ENCODE results near the gene SPG7. TPM values are rescaled to one million over a fixed set of nuclear protein-coding genes. Genes with fewer than 3 reads are reported as not detected.

The SPG7 gene
- total RNA-seq, 1 donor from 2014 or later, result 115 TPM

DNA sequence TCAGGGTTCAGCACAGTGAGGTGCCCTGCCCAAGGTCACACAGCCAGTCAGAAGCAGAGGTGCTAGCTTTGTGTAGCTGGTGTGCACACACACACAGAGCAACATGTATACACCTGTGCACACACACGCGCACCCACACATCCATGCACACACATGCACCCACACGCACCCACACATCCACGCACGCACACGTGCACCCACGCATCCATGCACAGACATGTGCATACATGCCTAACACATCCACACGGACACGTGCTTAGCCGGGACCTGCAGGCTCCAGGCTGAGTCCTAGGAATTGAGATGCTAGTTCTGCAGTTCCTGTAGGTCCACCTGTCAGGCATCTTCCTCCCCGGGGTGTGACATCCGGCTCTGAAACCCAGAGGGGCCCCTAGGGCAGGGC lies 92.2 kb downstream of the SPG7 start:
- peaks cover 8% of the 10 kb centered on the region for H3K4me1 Mint-ChIP-seq (ENCODE audit: low read depth)
- no peak overlapping the region for H3K27ac Mint-ChIP-seq
- no peaks in the 10 kb centered on the region for H3K36me3 Mint-ChIP-seq (ENCODE audit: low read depth)
- intact Hi-C loops (cut with micrococcal nuclease), result no loop called here
- H3K9me3 Mint-ChIP-seq, result no peaks in the 10 kb centered on the region
- no peak overlapping the region for H3K4me3 Mint-ChIP-seq (ENCODE audit: low read depth)
- no peak for DNase-seq (ENCODE audit: low spot score)
- no peaks in the 10 kb centered on the region for H3K27me3 Mint-ChIP-seq (ENCODE audit: low read depth)

DNA sequence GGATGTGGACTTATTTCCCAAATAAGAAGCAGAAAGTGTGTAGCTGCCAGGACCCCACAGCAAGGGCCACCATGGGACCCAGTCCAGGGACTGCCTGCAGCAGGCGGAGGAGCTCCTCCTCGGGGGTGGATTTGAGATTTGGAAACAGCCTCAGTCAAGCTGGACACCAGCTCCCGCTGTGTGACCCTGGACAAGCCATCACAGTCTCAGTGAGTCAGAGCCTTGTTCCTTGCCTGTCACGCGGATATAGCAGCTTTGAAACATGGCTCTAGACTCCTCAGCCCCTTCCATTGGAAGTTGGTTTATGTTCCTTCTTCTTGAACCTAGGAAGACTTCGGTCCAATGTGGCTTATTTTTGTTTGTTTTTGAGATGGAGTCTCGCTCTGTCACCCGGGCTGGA lies 92.8 kb downstream of the SPG7 start:
- no peaks in the 10 kb centered on the region for H3K36me3 Mint-ChIP-seq (ENCODE audit: low read depth)
- H3K27ac Mint-ChIP-seq, result no peak overlapping the region
- no peaks in the 10 kb centered on the region for H3K9me3 Mint-ChIP-seq
- H3K27me3 Mint-ChIP-seq (ENCODE audit: low read depth), result no peaks in the 10 kb centered on the region
- no peak overlapping the region for H3K4me3 Mint-ChIP-seq (ENCODE audit: low read depth)
- H3K4me1 Mint-ChIP-seq (ENCODE audit: low read depth), result peaks cover 8% of the 10 kb centered on the region
- DNase-seq (ENCODE audit: low spot score), result no peak
- intact Hi-C loops (cut with micrococcal nuclease), result no loop called here

DNA sequence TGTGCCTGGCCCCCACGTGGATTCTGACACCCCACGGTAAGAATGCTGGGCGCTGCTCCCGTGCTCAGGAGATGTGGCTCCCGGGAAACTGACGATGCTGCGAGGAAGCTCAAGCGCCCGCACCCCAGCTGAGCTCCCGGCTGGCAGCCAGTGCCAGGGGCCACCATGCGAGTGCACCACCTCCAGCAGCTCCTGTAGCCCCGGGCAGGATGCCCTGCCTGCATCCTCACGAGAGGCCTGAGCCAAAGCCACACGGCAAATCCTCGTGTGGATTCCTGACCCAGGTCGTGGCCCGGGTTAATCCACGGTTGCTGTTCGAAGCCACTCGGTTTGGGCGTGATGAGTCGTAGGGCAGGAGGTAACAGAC lies 93.7 kb downstream of the SPG7 start:
- intact Hi-C loops (cut with micrococcal nuclease), result loop anchor here (1.0 kb wide), 1 partner anchor 39 kb away; no protein-coding TSS in a partner anchor
- Mint-ChIP-seq H3K27ac (no peak overlapping the region), H3K4me1 (ENCODE audit: low read depth) (peaks cover 8% of the 10 kb centered on the region), H3K4me3 (ENCODE audit: low read depth) (no peak overlapping the region), H3K27me3 (ENCODE audit: low read depth) (no peaks in the 10 kb centered on the region), H3K36me3 (ENCODE audit: low read depth) (no peaks in the 10 kb centered on the region), H3K9me3 (no peaks in the 10 kb centered on the region)
- no peak for DNase-seq (ENCODE audit: low spot score)

DNA sequence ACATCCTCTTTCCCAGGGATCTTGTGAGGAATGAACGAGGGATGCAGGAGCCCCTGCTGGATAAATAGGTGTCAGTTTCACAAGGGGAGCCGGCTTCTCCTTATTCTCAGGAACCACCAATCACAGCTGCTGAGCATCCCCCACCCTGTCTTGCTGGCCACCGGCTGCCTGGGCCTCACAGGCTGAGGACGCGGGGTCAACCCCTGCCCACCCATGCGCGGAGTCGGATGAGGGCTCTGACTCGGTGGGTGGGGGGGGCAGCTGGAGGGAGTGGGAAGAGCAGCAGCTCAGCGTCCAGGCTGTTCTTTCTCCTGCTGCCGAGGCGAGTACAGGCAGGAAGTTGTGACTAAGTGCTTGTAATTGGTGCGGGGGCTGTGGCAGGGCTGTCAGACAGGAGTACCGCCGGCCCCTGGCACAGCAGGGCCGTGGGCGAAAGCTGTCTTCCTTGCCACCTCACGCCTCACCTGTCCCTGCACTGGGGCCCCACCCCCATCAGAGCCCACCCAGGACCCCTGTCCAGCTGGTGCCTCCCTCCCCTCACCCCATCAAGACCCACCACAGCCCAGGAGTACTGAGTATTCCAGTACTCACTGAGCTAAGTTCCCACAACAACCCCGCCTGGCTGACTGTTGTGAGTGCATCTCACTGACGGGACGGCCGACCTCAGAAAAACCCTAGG lies 94.2 kb downstream of the SPG7 start:
- intact Hi-C loops (cut with micrococcal nuclease), result loop anchor here (1.0 kb wide), 1 partner anchor 39 kb away; no protein-coding TSS in a partner anchor
- no peaks in the 10 kb centered on the region for H3K36me3 Mint-ChIP-seq (ENCODE audit: low read depth)
- no peaks in the 10 kb centered on the region for H3K9me3 Mint-ChIP-seq
- no peaks in the 10 kb centered on the region for H3K27me3 Mint-ChIP-seq (ENCODE audit: low read depth)
- H3K27ac Mint-ChIP-seq, result no peak overlapping the region
- DNase-seq (ENCODE audit: low spot score), result no peak
- peaks cover 8% of the 10 kb centered on the region for H3K4me1 Mint-ChIP-seq (ENCODE audit: low read depth)
- H3K4me3 Mint-ChIP-seq (ENCODE audit: low read depth), result no peak overlapping the region

DNA sequence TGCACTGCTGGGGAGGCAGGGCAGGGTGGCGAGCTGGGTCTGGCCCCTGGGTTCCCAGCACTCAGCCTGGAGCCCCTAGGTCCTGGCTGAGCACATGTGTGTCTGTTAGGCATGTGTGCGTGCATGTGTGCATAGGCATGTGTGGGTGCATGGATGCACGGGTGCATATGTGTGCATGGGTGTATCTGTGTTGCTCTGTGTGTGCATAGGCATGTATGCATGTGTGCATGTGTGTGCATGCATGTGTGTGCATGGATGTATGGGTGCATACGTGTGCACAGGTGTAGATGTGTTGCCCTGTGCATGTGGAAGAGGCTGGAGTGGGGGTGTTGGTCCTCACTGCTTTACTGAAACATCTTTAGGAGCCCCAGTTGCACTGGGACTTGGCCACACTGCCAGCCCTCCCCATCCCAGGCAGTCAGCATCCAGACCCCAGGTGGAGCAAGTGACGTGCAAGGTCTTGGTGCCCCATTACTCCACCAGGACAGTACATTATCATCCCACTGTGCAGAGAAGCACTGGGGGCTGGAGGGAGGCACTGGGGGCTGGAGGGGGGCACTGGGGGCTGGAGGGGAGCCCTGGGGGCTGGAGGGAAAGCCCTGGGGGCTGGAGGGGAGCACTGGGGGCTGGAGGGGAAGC lies 94.9 kb downstream of the SPG7 start:
- Mint-ChIP-seq H3K27ac (no peak overlapping the region), H3K27me3 (ENCODE audit: low read depth) (no peaks in the 10 kb centered on the region), H3K4me1 (ENCODE audit: low read depth) (peaks cover 8% of the 10 kb centered on the region), H3K36me3 (ENCODE audit: low read depth) (no peaks in the 10 kb centered on the region), H3K4me3 (ENCODE audit: low read depth) (no peak overlapping the region), H3K9me3 (no peaks in the 10 kb centered on the region)
- intact Hi-C loops (cut with micrococcal nuclease), result loop anchor here (1.0 kb wide), 1 partner anchor 38 kb away; no protein-coding TSS in a partner anchor
- DNase-seq (ENCODE audit: low spot score), result no peak

DNA sequence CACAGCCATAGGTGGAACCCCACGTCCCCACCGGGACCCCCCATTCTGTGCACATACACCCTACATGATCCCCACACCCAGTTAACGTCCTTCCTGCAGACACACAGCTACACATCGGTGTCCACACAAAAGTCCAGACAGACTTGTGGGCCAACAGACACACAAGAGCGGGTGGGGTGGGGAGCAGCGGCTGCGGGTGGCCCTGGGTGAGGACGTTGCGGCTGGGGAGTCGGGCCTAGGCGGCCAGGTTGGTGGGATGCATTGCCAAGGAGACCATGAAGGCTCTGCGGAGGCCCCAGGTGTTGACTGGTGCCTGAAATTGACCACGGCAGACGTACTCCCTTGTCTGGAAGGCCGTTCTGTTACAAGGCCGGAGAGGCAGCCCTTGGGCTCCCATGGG lies 96.6 kb downstream of the SPG7 start:
- no peaks in the 10 kb centered on the region for H3K27me3 Mint-ChIP-seq (ENCODE audit: low read depth)
- no peak for DNase-seq (ENCODE audit: low spot score)
- H3K4me3 Mint-ChIP-seq (ENCODE audit: low read depth), result no peak overlapping the region
- intact Hi-C loops (cut with micrococcal nuclease), result no loop called here
- H3K9me3 Mint-ChIP-seq, result no peaks in the 10 kb centered on the region
- no peaks in the 10 kb centered on the region for H3K36me3 Mint-ChIP-seq (ENCODE audit: low read depth)
- H3K27ac Mint-ChIP-seq, result no peak overlapping the region
- H3K4me1 Mint-ChIP-seq (ENCODE audit: low read depth), result peaks cover 8% of the 10 kb centered on the region

DNA sequence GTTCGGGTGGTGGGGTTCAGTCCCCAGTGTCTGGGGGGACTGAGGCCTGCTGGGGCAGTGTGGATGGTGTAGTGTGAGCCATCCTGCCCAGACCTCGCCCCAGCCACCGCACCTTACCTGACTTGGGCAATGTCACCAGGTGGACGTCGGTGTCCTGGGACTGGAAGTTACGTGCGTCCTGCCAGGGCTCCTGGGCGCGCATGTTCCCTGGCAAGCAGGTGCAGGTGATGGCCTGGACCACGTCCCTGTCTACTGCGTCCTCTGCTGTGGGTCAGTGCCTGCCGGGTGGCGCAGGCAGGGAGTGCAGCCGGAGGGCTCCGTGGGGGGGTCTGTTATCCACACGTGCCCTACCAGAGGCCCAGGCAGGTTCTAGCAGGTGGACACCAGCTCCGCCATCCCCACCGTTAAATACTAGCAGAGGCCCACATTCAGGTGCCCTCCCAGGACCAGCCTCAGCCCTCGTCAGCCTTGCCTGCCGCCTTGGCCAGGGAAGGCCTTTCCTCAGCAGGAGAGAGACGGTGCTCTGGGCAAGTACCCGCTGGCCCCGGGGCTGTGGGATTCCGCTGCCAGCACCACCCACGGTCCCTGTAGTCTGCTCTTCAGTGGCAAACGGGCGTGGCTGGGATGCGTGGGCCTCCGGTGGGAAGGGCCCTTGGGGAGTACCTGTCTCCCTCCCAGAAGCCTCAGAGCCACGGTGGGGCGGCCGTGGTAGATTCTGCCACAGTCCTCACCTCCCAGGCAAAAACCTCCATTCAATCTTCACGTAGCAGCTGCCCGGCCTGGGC lies 97.2 kb downstream of the SPG7 start:
- intact Hi-C loops (cut with micrococcal nuclease), result no loop called here
- DNase-seq (ENCODE audit: low spot score), result no peak
- Mint-ChIP-seq H3K27ac (no peak overlapping the region), H3K4me1 (ENCODE audit: low read depth) (peaks cover 8% of the 10 kb centered on the region), H3K4me3 (ENCODE audit: low read depth) (no peak overlapping the region), H3K27me3 (ENCODE audit: low read depth) (no peaks in the 10 kb centered on the region), H3K36me3 (ENCODE audit: low read depth) (no peaks in the 10 kb centered on the region), H3K9me3 (no peaks in the 10 kb centered on the region)

DNA sequence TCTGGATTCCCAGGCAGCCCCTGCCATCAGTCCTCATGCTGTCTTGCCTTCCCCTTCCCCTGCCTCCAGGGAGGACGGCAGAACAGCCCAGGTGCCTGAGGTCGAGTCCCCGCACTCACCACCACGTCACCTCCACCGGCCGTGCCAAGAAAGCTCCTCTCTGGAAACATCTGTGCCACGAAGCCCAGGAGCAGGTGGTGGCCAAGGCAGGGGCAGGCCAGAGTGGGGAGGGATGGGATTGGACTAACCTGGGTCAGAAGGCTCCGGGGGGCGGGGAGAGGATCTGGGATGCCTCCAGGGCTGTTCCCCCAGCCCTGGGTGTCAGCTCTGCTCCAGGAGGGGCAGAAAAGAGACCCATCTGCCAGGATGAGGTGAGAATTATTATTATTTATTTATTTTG lies 97.8 kb downstream of the SPG7 start:
- no peak for DNase-seq (ENCODE audit: low spot score)
- no peak overlapping the region for H3K27ac Mint-ChIP-seq
- no peaks in the 10 kb centered on the region for H3K9me3 Mint-ChIP-seq
- no peak overlapping the region for H3K4me3 Mint-ChIP-seq (ENCODE audit: low read depth)
- no peaks in the 10 kb centered on the region for H3K27me3 Mint-ChIP-seq (ENCODE audit: low read depth)
- no peaks in the 10 kb centered on the region for H3K36me3 Mint-ChIP-seq (ENCODE audit: low read depth)
- peaks cover 8% of the 10 kb centered on the region for H3K4me1 Mint-ChIP-seq (ENCODE audit: low read depth)
- intact Hi-C loops (cut with micrococcal nuclease), result no loop called here

Other genes starting within 250 kb of the SPG7 start
- gene ANKRD11, start 17.8 kb upstream of the SPG7 start, total RNA-seq, result 142 and 144 TPM in 2 replicates
- gene RPL13, start 52.3 kb downstream of the SPG7 start, total RNA-seq, result 2,404 and 2,406 TPM in 2 replicates
- 19.8 and 25.7 TPM in 2 replicates for gene CPNE7, start 67.4 kb downstream of the SPG7 start, total RNA-seq
- gene DPEP1, start 105.2 kb downstream of the SPG7 start, total RNA-seq, result not detected in 2 replicates
- gene CHMP1A, start 149.3 kb downstream of the SPG7 start, total RNA-seq, result 80.0 and 89.0 TPM in 2 replicates
- 15.5 and 16.6 TPM in 2 replicates for gene SPATA33, start 149.4 kb downstream of the SPG7 start, total RNA-seq
- 95.5 and 103 TPM in 2 replicates for gene CDK10, start 178.3 kb downstream of the SPG7 start, total RNA-seq
- gene SPATA2L, start 193.3 kb downstream of the SPG7 start, total RNA-seq, result 10.9 and 12.9 TPM in 2 replicates
- gene VPS9D1, start 212.5 kb downstream of the SPG7 start, total RNA-seq, result 4.6 and 4.8 TPM in 2 replicates
- gene ZNF276, start 213.1 kb downstream of the SPG7 start, total RNA-seq, result 34.4 and 35.5 TPM in 2 replicates